ENCODE results near the gene TPST1.
"Not testable (repeated sequence)": the region's sequence is repeated elsewhere in the genome, so short reads cannot be mapped to it uniquely, and the experiment has no call there.

The TPST1 gene

GRCh38 chr7:66169616-66170015 lies 35.5 kb upstream of the TPST1 start:
- H3K4me3 ChIP-seq (replicated peaks; ENCODE audit: low read depth, low read length): no peak overlapping the region
- no peak for DNase-seq (ENCODE audit: extremely low read depth, low read depth)
- TF ChIP-seq CTCF (IDR thresholded peaks at IDR 0.05; ENCODE audit: low read depth, low read length, missing control alignments): no peak

DNA sequence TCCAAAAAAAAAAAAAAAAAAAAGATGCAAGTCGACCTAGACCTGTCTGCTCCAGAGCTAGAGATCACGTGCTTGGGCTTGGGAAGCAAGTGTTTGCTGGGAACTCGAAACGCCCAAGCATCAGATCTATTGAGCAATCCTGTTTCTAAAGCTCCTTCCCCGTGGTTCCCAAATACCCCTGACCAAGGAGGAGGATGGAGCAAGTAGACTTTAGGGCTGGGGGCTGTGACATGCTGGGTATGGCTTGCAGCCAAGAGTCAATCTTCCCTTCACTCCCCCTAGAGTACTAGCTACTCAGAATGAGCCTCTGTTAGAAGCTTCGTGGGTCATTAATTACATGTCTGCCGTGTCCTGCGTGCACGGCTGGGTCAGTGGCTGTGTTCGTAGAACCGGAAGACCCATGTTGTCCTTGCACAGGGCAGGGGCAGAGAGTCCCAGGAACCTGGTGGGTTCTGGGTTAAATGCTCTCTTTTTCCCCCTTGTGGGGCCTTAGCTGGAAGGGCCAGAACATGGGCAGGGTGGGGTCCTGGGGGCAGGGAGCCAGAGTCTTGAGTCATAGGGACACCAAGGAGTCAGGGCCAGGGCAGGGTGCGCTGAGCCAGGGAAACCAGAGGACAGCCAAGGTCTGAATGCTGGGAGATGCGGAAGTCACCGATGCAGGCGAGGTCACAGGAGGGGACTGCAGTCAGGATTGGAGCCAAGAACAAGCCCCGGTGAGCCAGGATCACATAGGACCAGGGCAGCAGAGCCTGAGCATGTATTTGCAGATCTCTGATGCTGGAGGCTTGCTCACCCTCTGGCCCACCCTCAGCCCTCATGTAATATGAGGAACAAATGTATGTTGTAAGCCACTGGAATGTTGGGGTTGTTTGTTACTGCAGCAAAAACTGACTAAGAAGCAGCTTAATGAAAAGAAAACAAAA lies 34.6 kb upstream of the TPST1 start:
- DNase-seq (ENCODE audit: extremely low read depth, low read depth): no peak
- no peak for TF ChIP-seq CTCF (IDR thresholded peaks at IDR 0.05; ENCODE audit: low read depth, low read length, missing control alignments)

DNA sequence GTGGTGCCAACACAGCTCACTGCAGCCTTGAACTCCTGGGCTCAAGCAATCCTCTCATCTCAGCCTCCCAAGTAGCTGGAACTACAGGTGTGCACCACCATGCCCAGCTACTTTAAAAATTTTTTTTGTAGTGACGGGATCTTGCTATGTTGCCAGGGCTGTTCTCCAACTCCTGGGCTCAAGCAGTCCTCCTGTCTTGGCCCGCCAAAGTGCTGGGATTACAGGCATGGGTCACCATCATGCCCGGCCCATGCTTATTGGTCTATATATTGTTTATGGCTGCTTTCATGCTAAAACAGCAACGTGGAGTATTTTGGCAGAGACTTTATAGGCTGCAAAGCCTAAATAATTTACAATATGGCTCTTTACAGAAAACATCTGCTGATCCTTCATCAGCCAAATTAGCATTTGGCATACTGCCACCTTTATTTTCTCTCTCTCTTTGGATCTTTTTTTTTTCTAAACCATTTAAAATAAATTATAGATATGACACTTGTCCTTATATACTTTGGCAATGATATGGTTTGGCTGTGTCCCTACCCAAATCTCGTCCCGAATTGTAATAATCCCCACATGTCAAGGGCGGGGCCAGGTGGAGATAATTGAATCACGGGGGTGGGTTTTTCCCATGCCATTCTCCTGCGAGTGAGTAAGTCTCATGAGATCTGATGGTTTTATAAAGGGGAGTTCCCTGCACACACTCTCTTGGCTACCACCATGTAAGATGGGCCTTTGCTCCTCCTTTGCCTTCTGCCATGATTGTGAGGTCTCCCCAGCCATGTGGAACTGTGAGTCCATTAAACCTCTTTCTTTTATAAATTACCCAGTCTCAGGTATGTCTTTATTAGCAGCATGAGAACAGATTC lies 32.4 kb upstream of the TPST1 start:
- DNase-seq (ENCODE audit: extremely low read depth, low read depth); H3K4me3 ChIP-seq (replicated peaks; ENCODE audit: low read depth, low read length): not testable (repeated sequence)

More for the DNA sequence above, 34.6 kb upstream of the TPST1 start:
- no peak overlapping the region for H3K4me3 ChIP-seq (replicated peaks; ENCODE audit: low read depth, low read length)

GRCh38 chr7:66173856-66174255 lies 31.3 kb upstream of the TPST1 start:
- H3K4me3 ChIP-seq (replicated peaks; ENCODE audit: low read depth, low read length): no peak overlapping the region
- no peak for DNase-seq (ENCODE audit: extremely low read depth, low read depth)
- TF ChIP-seq CTCF (IDR thresholded peaks at IDR 0.05; ENCODE audit: low read depth, low read length, missing control alignments): no peak

DNA sequence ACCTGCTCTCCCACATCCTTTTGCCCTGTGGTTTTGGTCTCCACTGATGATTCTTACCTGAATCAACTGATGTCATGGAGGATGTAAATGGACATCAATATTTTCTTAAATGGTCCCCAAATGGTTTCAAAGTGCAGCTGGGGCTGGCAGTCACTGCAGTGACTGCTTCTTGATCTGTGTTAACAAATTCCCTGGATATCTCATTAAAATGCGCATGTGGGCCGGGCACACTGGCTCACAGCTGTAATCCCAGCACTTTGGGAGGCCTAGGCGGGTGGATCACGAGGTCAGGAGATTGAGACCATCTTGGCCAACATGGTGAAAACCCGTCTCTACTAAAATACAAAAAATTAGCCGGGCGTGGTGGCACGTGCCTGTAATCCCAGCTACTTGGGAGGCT lies 30.1 kb upstream of the TPST1 start:
- not testable (repeated sequence) for DNase-seq (ENCODE audit: extremely low read depth, low read depth)

GRCh38 chr7:66176914-66177313 lies 28.2 kb upstream of the TPST1 start:
- H3K4me3 ChIP-seq (replicated peaks; ENCODE audit: low read depth, low read length): no peak overlapping the region
- no peak for DNase-seq (ENCODE audit: extremely low read depth, low read depth)
- TF ChIP-seq CTCF (IDR thresholded peaks at IDR 0.05; ENCODE audit: low read depth, low read length, missing control alignments): no peak

More for the DNA sequence above, 30.1 kb upstream of the TPST1 start:
- not testable (repeated sequence) for H3K4me3 ChIP-seq (replicated peaks; ENCODE audit: low read depth, low read length)

DNA sequence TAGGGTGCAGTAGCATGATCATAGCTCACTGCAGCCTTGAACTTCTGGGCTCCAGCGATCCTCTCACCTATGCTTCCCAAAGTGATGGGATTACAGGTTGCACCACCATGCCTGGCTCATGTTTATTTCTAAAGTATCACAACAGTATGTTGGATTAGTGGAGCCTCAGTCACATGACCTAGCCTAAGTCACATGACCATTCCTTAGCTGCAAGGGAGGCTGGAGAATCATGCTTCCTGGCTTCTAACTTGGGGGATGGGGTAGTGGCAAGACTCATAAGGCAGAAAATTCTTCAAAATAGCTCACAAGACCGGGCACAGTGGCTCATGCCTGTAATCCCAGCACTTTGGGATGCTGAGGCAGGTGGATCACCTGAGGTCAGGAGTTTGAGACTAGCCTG lies 26.9 kb upstream of the TPST1 start:
- H3K4me3 ChIP-seq (replicated peaks; ENCODE audit: low read depth, low read length): no peak overlapping the region
- DNase-seq (ENCODE audit: extremely low read depth, low read depth): no peak
- TF ChIP-seq CTCF (IDR thresholded peaks at IDR 0.05; ENCODE audit: low read depth, low read length, missing control alignments): no peak
